Right lobe of liver (tissue), 4 donors: ENCODE results near the gene NYNRIN.

Source experiments
- CTCF ChIP-seq, 4 donors: fragments of 200-600 bp in 3 of 4; fragments of 450-650 bp in 1 of 4; IDR thresholded peaks; one replicate each; pipeline versions ENCODE4 v1.5.1 to v1.8.0; 2016 to 2022; ENCODE audit warnings: antibody characterized with exemption in 4 of 4, mild to moderate bottlenecking in 2 of 4
- POLR2A ChIP-seq: fragments of 450-650 bp; IDR thresholded peaks from one replicate; pipeline ENCODE4 v1.6.1; 2017; ENCODE audit warnings: antibody characterized with exemption, mild to moderate bottlenecking
- donor health status: DM: no; HTN: no; CAD: no.
- donor health status: DM: no; HTN: no; CAD: no.
- donor health status: DM: no; HTN: yes; CAD: no.

- TF ChIP-seq CTCF (IDR thresholded peaks at IDR 0.05) = no peak
- no peak for TF ChIP-seq POLR2A
Measured at GRCh38 chr14:24416932-24417619, 18.3 kb downstream of the NYNRIN start.
